ENCODE data around the gene ACTBL2. TPM values are rescaled to one million over a fixed set of nuclear protein-coding genes. Genes with fewer than 3 reads are reported as not detected.

ACTBL2 gene
- total RNA-seq, 3 donors from 2014 or later = 1.2 TPM; not detected in 2

GRCh38 chr5:57505272-57506200, 22.9 kb upstream of the ACTBL2 start:
- Histone ChIP-seq H3K36me3 (no peaks in the 10 kb centered on the region), H3K9me3 (no peaks in the 10 kb centered on the region), H3K4me1 (no peaks in the 10 kb centered on the region), H3K27me3 (no peaks in the 10 kb centered on the region), H3K4me3 (no peak overlapping the region), H3K27ac (no peak overlapping the region)
- TF ChIP-seq CTCF (IDR thresholded peaks at IDR 0.05) (no peak), POLR2A (IDR thresholded peaks at IDR 0.05) (no peak), POLR2AphosphoS5 (IDR thresholded peaks at IDR 0.05) (no peak)
- intact Hi-C loops (cut with DNase I; ENCODE audit: low total_unique reads) = no loop called here
- DNase-seq (ENCODE audit: low spot score in 2 of 2) = no peak

GRCh38 chr5:57504357-57504756, 21.7 kb upstream of the ACTBL2 start:
- H3K27ac ChIP-seq = peak overlapping the region; percentile 38 to 60
- no peaks in the 10 kb centered on the region for H3K36me3 ChIP-seq
- H3K4me1 ChIP-seq = no peaks in the 10 kb centered on the region
- no peak for DNase-seq (ENCODE audit: low spot score in 2 of 2)
- H3K9me3 ChIP-seq = no peaks in the 10 kb centered on the region
- H3K4me3 ChIP-seq = no peak overlapping the region
- TF ChIP-seq POLR2AphosphoS5 (IDR thresholded peaks at IDR 0.05) = no peak
- TF ChIP-seq POLR2A (IDR thresholded peaks at IDR 0.05) = no peak
- TF ChIP-seq CTCF (IDR thresholded peaks at IDR 0.05) = no peak
- intact Hi-C loops (cut with DNase I; ENCODE audit: low total_unique reads) = no loop called here
- H3K27me3 ChIP-seq = no peaks in the 10 kb centered on the region

GRCh38 chr5:57503433-57503832, 20.8 kb upstream of the ACTBL2 start:
- DNase-seq (ENCODE audit: low spot score in 2 of 2) = peak in 1 of 2 donors; percentile 49
- H3K27me3 ChIP-seq = no peaks in the 10 kb centered on the region
- no peak overlapping the region for H3K4me3 ChIP-seq
- TF ChIP-seq POLR2A (IDR thresholded peaks at IDR 0.05) = no peak
- H3K9me3 ChIP-seq = no peaks in the 10 kb centered on the region
- no peaks in the 10 kb centered on the region for H3K36me3 ChIP-seq
- intact Hi-C loops (cut with DNase I; ENCODE audit: low total_unique reads) = no loop called here
- H3K27ac ChIP-seq = peak overlapping the region; percentile 38 to 60
- no peaks in the 10 kb centered on the region for H3K4me1 ChIP-seq

- no peaks in the 10 kb centered on the region for H3K4me1 ChIP-seq
These were observed 19.0 kb upstream of the ACTBL2 start for GRCh38 chr5:57501414-57502201.

More at GRCh38 chr5:57501414-57502201, 19.0 kb upstream of the ACTBL2 start:
- peak overlapping the region; percentile 1 to 35 for H3K27ac ChIP-seq
- DNase-seq (ENCODE audit: low spot score in 2 of 2) = no peak
- no peaks in the 10 kb centered on the region for H3K36me3 ChIP-seq
- H3K9me3 ChIP-seq = no peaks in the 10 kb centered on the region
- intact Hi-C loops (cut with DNase I; ENCODE audit: low total_unique reads) = no loop called here
- no peak overlapping the region for H3K4me3 ChIP-seq
- no peaks in the 10 kb centered on the region for H3K27me3 ChIP-seq
- TF ChIP-seq POLR2AphosphoS5 (IDR thresholded peaks at IDR 0.05) (no peak), POLR2A (IDR thresholded peaks at IDR 0.05) (no peak), CTCF (IDR thresholded peaks at IDR 0.05) (no peak)

Measured in breast epithelium (tissue), 4 donors.